ENCODE measurements around the gene HDAC4. TPM values are rescaled to one million over a fixed set of nuclear protein-coding genes. Genes with fewer than 3 reads are reported as not detected.

HDAC4 gene
- polyA plus RNA-seq, 2 of the 4 experiments (the other 2 are of a cell fraction) = 8.6 to 10.4 TPM

DNA sequence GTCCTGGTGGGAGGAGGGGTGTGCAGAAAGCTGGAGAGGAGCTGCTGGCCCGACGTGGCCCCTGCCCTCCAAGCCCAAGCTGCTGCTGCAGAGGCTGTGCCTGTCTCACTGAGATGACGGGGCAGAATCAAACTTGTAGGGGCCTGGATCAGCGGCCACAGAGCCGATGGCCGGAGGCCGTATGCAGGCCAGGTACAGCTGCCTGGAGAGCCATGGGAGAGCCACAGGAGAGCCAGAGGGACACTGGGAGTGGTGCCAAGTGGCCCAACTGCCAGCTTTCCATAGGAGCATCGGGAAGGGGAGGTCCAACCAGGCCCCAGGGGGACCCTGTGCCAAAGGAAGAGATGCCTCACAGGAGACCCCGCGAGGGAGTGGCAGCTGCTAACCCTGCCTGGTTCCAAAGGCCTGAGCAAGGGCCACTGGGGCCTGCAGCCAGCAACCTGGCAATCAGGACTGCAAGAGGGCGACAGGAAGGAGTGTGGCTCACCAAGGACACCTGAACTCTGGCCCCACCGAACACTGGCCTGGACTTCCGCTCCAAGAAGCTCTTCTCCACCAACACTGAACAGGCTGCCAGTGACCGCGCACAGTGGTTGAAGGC lies 70.7 kb downstream of the HDAC4 start:
- POLR2A ChIA-PET = no interaction called here
- H3K9me3 ChIP-seq = no peaks in the 10 kb centered on the region
- 89% methylated on average over 13 of the region's 15 CpGs for WGBS (ENCODE audit: missing lambda C conversion rate)
- no peak overlapping the region for H3K4me3 ChIP-seq
- ATAC-seq (no peak), DNase-seq (ENCODE audit: low read depth in 1 of 2, low spot score in 1 of 2) (no peak), FAIRE-seq (no peak)
- H3K27ac ChIP-seq = no peak overlapping the region
- CTCF ChIA-PET = no interaction called here
- H3K4me1 ChIP-seq = no peaks in the 10 kb centered on the region
- no peak overlapping the region for H3K4me2 ChIP-seq
- TF ChIP-seq PHF8 (IDR thresholded peaks at IDR 0.05; ENCODE audit: borderline replicate concordance, low read depth) = no peak

DNA sequence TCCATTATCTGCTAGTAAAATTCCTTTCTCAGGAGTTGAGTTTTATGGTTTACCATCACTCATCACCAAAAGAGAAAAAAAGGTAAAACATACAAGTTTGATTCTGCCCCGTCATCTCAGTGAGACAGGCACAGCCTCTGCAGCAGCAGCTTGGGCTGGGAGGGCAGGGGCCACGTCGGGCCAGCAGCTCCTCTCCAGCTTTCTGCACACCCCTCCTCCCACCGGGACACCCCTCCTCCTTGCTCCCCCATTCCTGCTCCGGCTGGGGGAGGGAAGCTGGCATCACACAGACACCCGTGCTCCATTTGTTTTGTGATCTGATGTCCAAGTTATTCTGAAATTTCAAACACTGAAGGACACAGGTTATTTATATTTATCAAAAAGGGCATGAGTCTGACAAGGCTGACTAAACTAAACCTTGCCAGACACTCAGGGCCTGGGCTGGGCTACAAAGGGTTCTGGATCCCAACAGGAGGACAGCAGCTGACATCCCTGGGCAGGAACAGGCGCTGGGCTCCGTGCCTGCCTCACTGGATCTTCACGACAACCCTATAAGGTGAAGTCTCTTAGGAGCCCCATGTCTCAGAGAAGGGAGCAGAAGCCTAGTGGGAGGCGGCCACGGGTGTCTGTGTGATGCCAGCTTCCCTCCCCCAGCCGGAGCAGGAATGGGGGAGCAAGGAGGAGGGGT lies 71.4 kb downstream of the HDAC4 start:
- Histone ChIP-seq H3K27ac (no peak overlapping the region; a peak in 1 of 6 replicates), H3K4me3 (no peak overlapping the region), H3K4me1 (no peaks in the 10 kb centered on the region), H3K4me2 (no peak overlapping the region), H3K9me3 (no peaks in the 10 kb centered on the region)
- TF ChIP-seq HOXB5 (CRISPR knock-in tag; IDR thresholded peaks at IDR 0.05) = no peak
- TF ChIP-seq ZSCAN20 (CRISPR knock-in tag; IDR thresholded peaks at IDR 0.05) = no peak
- TF ChIP-seq HOXB13 (CRISPR knock-in tag; IDR thresholded peaks at IDR 0.05; ENCODE audit: low read depth) = no peak
- TF ChIP-seq NFE2L2 (conservative IDR thresholded peaks at IDR 0.05; ENCODE audit: low read length) = no peak
- TF ChIP-seq RAD21 (conservative IDR thresholded peaks at IDR 0.05 in 1 of 2, IDR thresholded peaks at IDR 0.05 in 1 of 2) = no peak
- TF ChIP-seq, protein P1, sequence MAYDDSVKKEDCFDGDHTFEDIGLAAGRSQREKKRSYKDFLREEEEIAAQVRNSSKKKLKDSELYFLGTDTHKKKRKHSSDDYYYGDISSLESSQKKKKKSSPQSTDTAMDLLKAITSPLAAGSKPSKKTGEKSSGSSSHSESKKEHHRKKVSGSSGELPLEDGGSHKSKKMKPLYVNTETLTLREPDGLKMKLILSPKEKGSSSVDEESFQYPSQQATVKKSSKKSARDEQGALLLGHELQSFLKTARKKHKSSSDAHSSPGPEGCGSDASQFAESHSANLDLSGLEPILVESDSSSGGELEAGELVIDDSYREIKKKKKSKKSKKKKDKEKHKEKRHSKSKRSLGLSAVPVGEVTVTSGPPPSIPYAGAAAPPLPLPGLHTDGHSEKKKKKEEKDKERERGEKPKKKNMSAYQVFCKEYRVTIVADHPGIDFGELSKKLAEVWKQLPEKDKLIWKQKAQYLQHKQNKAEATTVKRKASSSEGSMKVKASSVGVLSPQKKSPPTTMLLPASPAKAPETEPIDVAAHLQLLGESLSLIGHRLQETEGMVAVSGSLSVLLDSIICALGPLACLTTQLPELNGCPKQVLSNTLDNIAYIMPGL (CRISPR knock-in tag; IDR thresholded peaks at IDR 0.05; ENCODE audit: borderline replicate concordance) = no peak
- TF ChIP-seq HDAC2 (IDR thresholded peaks at IDR 0.05) = no peak
- TF ChIP-seq FOXS1 (CRISPR knock-in tag; IDR thresholded peaks at IDR 0.05) = no peak
- no peak for TF ChIP-seq MYC (IDR thresholded peaks at IDR 0.05; ENCODE audit: borderline replicate concordance, low read length)
- TF ChIP-seq ZC3H11A (IDR thresholded peaks at IDR 0.05) = no peak
- TF ChIP-seq, protein P2, sequence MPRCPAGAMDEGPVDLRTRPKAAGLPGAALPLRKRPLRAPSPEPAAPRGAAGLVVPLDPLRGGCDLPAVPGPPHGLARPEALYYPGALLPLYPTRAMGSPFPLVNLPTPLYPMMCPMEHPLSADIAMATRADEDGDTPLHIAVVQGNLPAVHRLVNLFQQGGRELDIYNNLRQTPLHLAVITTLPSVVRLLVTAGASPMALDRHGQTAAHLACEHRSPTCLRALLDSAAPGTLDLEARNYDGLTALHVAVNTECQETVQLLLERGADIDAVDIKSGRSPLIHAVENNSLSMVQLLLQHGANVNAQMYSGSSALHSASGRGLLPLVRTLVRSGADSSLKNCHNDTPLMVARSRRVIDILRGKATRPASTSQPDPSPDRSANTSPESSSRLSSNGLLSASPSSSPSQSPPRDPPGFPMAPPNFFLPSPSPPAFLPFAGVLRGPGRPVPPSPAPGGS (IDR thresholded peaks at IDR 0.05) = no peak
- no peak for TF ChIP-seq TP53 (CRISPR knock-in tag; IDR thresholded peaks at IDR 0.05)
- no peak for TF ChIP-seq GATA3 (IDR thresholded peaks at IDR 0.05; ENCODE audit: borderline replicate concordance)
- TF ChIP-seq, protein P3, sequence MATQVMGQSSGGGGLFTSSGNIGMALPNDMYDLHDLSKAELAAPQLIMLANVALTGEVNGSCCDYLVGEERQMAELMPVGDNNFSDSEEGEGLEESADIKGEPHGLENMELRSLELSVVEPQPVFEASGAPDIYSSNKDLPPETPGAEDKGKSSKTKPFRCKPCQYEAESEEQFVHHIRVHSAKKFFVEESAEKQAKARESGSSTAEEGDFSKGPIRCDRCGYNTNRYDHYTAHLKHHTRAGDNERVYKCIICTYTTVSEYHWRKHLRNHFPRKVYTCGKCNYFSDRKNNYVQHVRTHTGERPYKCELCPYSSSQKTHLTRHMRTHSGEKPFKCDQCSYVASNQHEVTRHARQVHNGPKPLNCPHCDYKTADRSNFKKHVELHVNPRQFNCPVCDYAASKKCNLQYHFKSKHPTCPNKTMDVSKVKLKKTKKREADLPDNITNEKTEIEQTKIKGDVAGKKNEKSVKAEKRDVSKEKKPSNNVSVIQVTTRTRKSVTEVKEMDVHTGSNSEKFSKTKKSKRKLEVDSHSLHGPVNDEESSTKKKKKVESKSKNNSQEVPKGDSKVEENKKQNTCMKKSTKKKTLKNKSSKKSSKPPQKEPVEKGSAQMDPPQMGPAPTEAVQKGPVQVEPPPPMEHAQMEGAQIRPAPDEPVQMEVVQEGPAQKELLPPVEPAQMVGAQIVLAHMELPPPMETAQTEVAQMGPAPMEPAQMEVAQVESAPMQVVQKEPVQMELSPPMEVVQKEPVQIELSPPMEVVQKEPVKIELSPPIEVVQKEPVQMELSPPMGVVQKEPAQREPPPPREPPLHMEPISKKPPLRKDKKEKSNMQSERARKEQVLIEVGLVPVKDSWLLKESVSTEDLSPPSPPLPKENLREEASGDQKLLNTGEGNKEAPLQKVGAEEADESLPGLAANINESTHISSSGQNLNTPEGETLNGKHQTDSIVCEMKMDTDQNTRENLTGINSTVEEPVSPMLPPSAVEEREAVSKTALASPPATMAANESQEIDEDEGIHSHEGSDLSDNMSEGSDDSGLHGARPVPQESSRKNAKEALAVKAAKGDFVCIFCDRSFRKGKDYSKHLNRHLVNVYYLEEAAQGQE (IDR thresholded peaks at IDR 0.05) = no peak
- TF ChIP-seq, protein P4, sequence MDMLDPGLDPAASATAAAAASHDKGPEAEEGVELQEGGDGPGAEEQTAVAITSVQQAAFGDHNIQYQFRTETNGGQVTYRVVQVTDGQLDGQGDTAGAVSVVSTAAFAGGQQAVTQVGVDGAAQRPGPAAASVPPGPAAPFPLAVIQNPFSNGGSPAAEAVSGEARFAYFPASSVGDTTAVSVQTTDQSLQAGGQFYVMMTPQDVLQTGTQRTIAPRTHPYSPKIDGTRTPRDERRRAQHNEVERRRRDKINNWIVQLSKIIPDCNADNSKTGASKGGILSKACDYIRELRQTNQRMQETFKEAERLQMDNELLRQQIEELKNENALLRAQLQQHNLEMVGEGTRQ (IDR thresholded peaks at IDR 0.05) = no peak
- no peak for TF ChIP-seq SMC3 (IDR thresholded peaks at IDR 0.05)
- TF ChIP-seq, protein P5, sequence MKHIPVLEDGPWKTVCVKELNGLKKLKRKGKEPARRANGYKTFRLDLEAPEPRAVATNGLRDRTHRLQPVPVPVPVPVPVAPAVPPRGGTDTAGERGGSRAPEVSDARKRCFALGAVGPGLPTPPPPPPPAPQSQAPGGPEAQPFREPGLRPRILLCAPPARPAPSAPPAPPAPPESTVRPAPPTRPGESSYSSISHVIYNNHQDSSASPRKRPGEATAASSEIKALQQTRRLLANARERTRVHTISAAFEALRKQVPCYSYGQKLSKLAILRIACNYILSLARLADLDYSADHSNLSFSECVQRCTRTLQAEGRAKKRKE (CRISPR knock-in tag; IDR thresholded peaks at IDR 0.05; ENCODE audit: low read depth) = no peak
- no peak for TF ChIP-seq EHMT2 (IDR thresholded peaks at IDR 0.05; ENCODE audit: low read depth)
- no peak for TF ChIP-seq HEYL (CRISPR knock-in tag; IDR thresholded peaks at IDR 0.05)
- FAIRE-seq (no peak), ATAC-seq (no peak), DNase-seq (ENCODE audit: low read depth in 1 of 2, low spot score in 1 of 2) (no peak)
- WGBS (ENCODE audit: missing lambda C conversion rate) = 82% methylated on average over 12 of the region's 12 CpGs
- CTCF ChIA-PET = interaction anchor here (1.2 kb wide), 1 partner anchor 32 kb away, joined by 3 read pairs; no protein-coding TSS in a partner anchor
- POLR2A ChIA-PET = no interaction called here

Measured in A549 (cell line).